Osteoblast (primary cell): Measurements from ENCODE around the gene FAM120B. TPM values are rescaled to one million over a fixed set of nuclear protein-coding genes. Genes with fewer than 3 reads are reported as not detected.

Experiments
- DNase-seq: peaks from one replicate; pipeline ENCODE4 v3.0.0; 2011; ENCODE audit warnings: low spot score, mixed read lengths; ENCODE audit not compliant: insufficient read length; ENCODE audit errors: missing footprints
- H2AFZ ChIP-seq: 2 replicates; pipeline ENCODE4 v1.6.0; 2011; ENCODE audit warnings: mild to moderate bottlenecking, low read length
- H3K27ac ChIP-seq: 2 replicates; pipeline ENCODE4 v1.5.1; 2011; ENCODE audit warnings: mild to moderate bottlenecking, low read depth, low read length, moderate library complexity
- H3K27me3 ChIP-seq: 2 replicates; pipeline ENCODE4 v1.6.0; 2012; ENCODE audit warnings: mild to moderate bottlenecking, control low read depth, inconsistent platforms, low read length, moderate library complexity; ENCODE audit not compliant: insufficient read depth
- H3K36me3 ChIP-seq: 2 replicates; pipeline ENCODE4 v1.5.1; 2011; ENCODE audit warnings: mild to moderate bottlenecking, low read length, control low read depth, moderate library complexity; ENCODE audit not compliant: insufficient read depth
- H3K4me1 ChIP-seq: 2 replicates; pipeline ENCODE4 v1.5.1; 2011; ENCODE audit warnings: mild to moderate bottlenecking, low read length, control low read depth, moderate library complexity; ENCODE audit not compliant: insufficient read depth
- H3K4me2 ChIP-seq: 2 replicates; pipeline ENCODE4 v1.6.0; 2011; ENCODE audit warnings: mild to moderate bottlenecking, low read length; ENCODE audit not compliant: insufficient read depth
- H3K4me3 ChIP-seq: fragments of 200-600 bp; sonication (generic); 3 replicates; pipeline ENCODE4 v1.5.1; 2012; ENCODE audit warnings: mild to moderate bottlenecking, low read length, inconsistent platforms; ENCODE audit not compliant: insufficient read depth
- H3K79me2 ChIP-seq: 2 replicates; pipeline ENCODE4 v1.6.0; 2012; ENCODE audit warnings: mild to moderate bottlenecking, low read length, control low read depth, inconsistent platforms; ENCODE audit not compliant: insufficient read depth
- H3K9me3 ChIP-seq: 2 replicates; pipeline ENCODE4 v1.5.1; 2011; ENCODE audit warnings: low read depth, low read length, control low read depth
- H4K20me1 ChIP-seq: 2 replicates; pipeline ENCODE4 v1.6.0; 2012; ENCODE audit warnings: mild to moderate bottlenecking, low read length, control low read depth; ENCODE audit not compliant: insufficient read depth
- CTCF ChIP-seq: IDR thresholded peaks from 2 replicates; pipeline ENCODE4 v1.5.1; 2011; ENCODE audit warnings: mild to moderate bottlenecking, low read depth, low read length, moderate library complexity; ENCODE audit errors: extremely low read depth
- total RNA-seq: library from RNA; depleted of rRNA; stranded (reverse); fragments of >200 nt; gene quantifications from 2 replicates; pipeline ENCODE4 v1.2.3, GENCODE V29; 2012

FAM120B gene
- total RNA-seq, 1 donor: 13.4 TPM

GRCh38 chr6:170371080-170371479, 64.5 kb downstream of the FAM120B start:
- Histone ChIP-seq H3K36me3 (peaks cover 12% of the 10 kb centered on the region), H3K79me2 (no peaks in the 10 kb centered on the region), H3K4me3 (no peak overlapping the region), H3K27ac (no peak overlapping the region), H3K4me1 (no peaks in the 10 kb centered on the region), H4K20me1 (no peaks in the 10 kb centered on the region), H3K4me2 (no peak overlapping the region), H2AFZ (no peak overlapping the region), H3K9me3 (no peaks in the 10 kb centered on the region), H3K27me3 (no peaks in the 10 kb centered on the region)
- TF ChIP-seq CTCF: no peak
- DNase-seq: no peak

GRCh38 chr6:170371588-170371987, 65.0 kb downstream of the FAM120B start:
- no peaks in the 10 kb centered on the region for H3K27me3 ChIP-seq
- H4K20me1 ChIP-seq: no peaks in the 10 kb centered on the region
- no peak for TF ChIP-seq CTCF
- no peak overlapping the region for H3K27ac ChIP-seq
- no peaks in the 10 kb centered on the region for H3K4me1 ChIP-seq
- no peak overlapping the region for H3K4me3 ChIP-seq
- peaks cover 12% of the 10 kb centered on the region for H3K36me3 ChIP-seq
- H2AFZ ChIP-seq: no peak overlapping the region
- no peaks in the 10 kb centered on the region for H3K9me3 ChIP-seq
- DNase-seq: no peak
- H3K79me2 ChIP-seq: no peaks in the 10 kb centered on the region
- H3K4me2 ChIP-seq: no peak overlapping the region

- no peak overlapping the region for H3K27ac ChIP-seq
- H3K4me3 ChIP-seq: no peak overlapping the region
- no peak for DNase-seq
- no peaks in the 10 kb centered on the region for H3K4me1 ChIP-seq
- H3K27me3 ChIP-seq: no peaks in the 10 kb centered on the region
- no peaks in the 10 kb centered on the region for H3K9me3 ChIP-seq
- no peaks in the 10 kb centered on the region for H3K79me2 ChIP-seq
- no peaks in the 10 kb centered on the region for H4K20me1 ChIP-seq
- H3K36me3 ChIP-seq: peaks cover 8% of the 10 kb centered on the region
- TF ChIP-seq CTCF: no peak
- H2AFZ ChIP-seq: no peak overlapping the region
- no peak overlapping the region for H3K4me2 ChIP-seq
Observed at GRCh38 chr6:170372380-170373325, 66.1 kb downstream of the FAM120B start.
